OCI-LY1 (cell line): ENCODE measurements around the gene IL10.

ENCODE experiments used
- EZH2 ChIP-seq: fragments of 200-600 bp; sonication (generic), shearing (Covaris generic); IDR thresholded peaks from 2 replicates; pipeline ENCODE4 v1.8.0; 2017; ENCODE audit warnings: borderline replicate concordance, mixed run types, mild to moderate bottlenecking, antibody characterized with exemption, low read length, moderate library complexity, mixed read lengths
- TF ChIP-seq, protein P1 (sequence below): fragments of 200-600 bp; sonication (generic), shearing (Covaris generic); IDR thresholded peaks from 2 replicates; pipeline ENCODE4 v1.5.1; 2017; ENCODE audit warnings: mild to moderate bottlenecking, antibody characterized with exemption, low read length, moderate library complexity, mixed read lengths

DNA sequence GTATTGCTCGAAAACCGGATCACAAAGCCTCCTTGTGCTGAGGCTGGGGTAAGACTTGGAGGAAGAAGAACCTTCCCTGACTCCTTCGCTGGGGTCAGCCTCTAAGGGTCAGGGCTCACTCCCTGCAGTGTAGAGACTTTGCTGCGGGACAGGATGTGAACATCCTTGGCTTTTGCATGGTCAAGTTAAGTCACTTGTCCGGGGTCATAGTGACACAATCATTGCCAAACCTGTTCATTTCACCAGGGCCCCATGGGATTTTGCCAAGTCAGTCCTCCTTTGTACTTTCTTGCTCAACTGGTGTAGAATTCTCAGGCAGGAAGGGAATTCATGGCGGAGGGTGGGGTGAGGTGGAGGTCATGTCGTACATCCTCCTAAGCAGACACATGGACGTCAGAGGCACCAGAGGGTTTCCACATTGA is 24.7 kb upstream of the IL10 start:
- TF ChIP-seq, protein P1, sequence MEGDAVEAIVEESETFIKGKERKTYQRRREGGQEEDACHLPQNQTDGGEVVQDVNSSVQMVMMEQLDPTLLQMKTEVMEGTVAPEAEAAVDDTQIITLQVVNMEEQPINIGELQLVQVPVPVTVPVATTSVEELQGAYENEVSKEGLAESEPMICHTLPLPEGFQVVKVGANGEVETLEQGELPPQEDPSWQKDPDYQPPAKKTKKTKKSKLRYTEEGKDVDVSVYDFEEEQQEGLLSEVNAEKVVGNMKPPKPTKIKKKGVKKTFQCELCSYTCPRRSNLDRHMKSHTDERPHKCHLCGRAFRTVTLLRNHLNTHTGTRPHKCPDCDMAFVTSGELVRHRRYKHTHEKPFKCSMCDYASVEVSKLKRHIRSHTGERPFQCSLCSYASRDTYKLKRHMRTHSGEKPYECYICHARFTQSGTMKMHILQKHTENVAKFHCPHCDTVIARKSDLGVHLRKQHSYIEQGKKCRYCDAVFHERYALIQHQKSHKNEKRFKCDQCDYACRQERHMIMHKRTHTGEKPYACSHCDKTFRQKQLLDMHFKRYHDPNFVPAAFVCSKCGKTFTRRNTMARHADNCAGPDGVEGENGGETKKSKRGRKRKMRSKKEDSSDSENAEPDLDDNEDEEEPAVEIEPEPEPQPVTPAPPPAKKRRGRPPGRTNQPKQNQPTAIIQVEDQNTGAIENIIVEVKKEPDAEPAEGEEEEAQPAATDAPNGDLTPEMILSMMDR = no peak
- no peak for TF ChIP-seq EZH2
